Tibial nerve (tissue), 4 donors: ENCODE results near the gene CNTN6. TPM values are rescaled to one million over a fixed set of nuclear protein-coding genes. Genes with fewer than 3 reads are reported as not detected.

ENCODE experiments used
- DNase-seq, 2 donors: peaks; one replicate each; pipeline ENCODE4 v3.0.0-alpha.2; 2019; ENCODE audit warnings: low spot score in 2 of 2
- H3K27ac ChIP-seq, 4 donors: fragments of 200-600 bp; sonication (generic) in 3 of 4; one replicate each; pipeline ENCODE4 v1.5.1; 2017 to 2019; ENCODE audit warnings: mild to moderate bottlenecking in 1 of 4
- H3K27me3 ChIP-seq, 2 donors: fragments of 200-600 bp; sonication (generic) in 1 of 2; one replicate each; pipeline versions ENCODE4 v1.5.1 to v1.6.0; 2017 to 2019
- H3K36me3 ChIP-seq, 3 donors: fragments of 200-600 bp; sonication (generic); one replicate each; pipeline ENCODE4 v1.5.1; 2018 to 2019
- H3K4me1 ChIP-seq, 4 donors: fragments of 200-600 bp; sonication (generic) in 3 of 4; one replicate each; pipeline ENCODE4 v1.5.1; 2017 to 2019
- H3K4me3 ChIP-seq, 4 donors: fragments of 200-600 bp; sonication (generic) in 3 of 4; one replicate each; pipeline ENCODE4 v1.5.1; 2017 to 2019; ENCODE audit warnings: mild to moderate bottlenecking in 1 of 4, moderate library complexity in 1 of 4
- H3K9me3 ChIP-seq, 4 donors: fragments of 200-600 bp; sonication (generic) in 3 of 4; one replicate each; pipeline ENCODE4 v1.5.1; 2017 to 2019
- CTCF ChIP-seq, 5 experiments: fragments of 200-600 bp in 3 of 5; fragments of 450-650 bp in 2 of 5; sonication (generic) in 3 of 5; IDR thresholded peaks; one replicate each; pipeline ENCODE4 v1.5.1; 2016 to 2019; ENCODE audit warnings: antibody characterized with exemption in 5 of 5, mild to moderate bottlenecking in 3 of 5, moderate library complexity in 2 of 5
- EP300 ChIP-seq, 2 donors: sonication (generic); formaldehyde crosslinking; IDR thresholded peaks; one replicate each; pipeline ENCODE4 v1.6.1; 2017; ENCODE audit warnings: antibody characterized with exemption in 2 of 2, mild to moderate bottlenecking in 1 of 2
- POLR2A ChIP-seq, 2 donors: fragments of 450-650 bp; IDR thresholded peaks; one replicate each; pipeline ENCODE4 v1.6.1; 2017; ENCODE audit warnings: antibody characterized with exemption in 2 of 2, mild to moderate bottlenecking in 2 of 2, moderate library complexity in 2 of 2
- WGBS, 2 donors: methylation state at CpG; one replicate each; pipeline ENCODE4 v1.1.5; 2018; 5-methylcytosine and 5-hydroxymethylcytosine counted together
- total RNA-seq, 4 donors: library from RNA; depleted of rRNA; stranded (reverse); fragments of >200 nt; gene quantifications; one replicate each; pipeline ENCODE4 v1.1.0, GENCODE V29; 2016

Gene CNTN6
- total RNA-seq, 4 donors from 2014 or later: 0.20 TPM; not detected in 3

- no peak overlapping the region for H3K4me3 ChIP-seq
- no peak for DNase-seq
- WGBS, 2 donors: 72 to 83% methylated on average over 3 of the region's 3 CpGs
These were observed 255.7 kb downstream of the CNTN6 start for GRCh38 chr3:1348547-1348946.

DNA sequence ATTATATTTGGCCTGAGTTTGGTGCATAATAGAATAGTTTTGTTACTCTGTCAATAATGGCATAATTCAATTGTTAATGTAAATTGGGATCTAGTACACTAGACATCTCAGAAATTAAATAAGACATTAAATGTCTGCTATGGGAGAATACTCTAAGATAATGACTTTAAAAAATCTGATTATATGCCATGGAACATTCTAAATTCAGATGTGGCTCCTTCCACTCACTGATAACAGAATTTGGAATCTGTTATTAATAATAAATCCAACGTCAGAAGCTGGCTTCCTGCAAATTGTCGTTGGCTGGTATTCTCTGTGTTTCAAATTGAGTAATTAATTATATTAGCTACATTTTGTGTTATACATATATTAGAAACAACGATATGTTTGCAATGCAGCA is 258.1 kb downstream of the CNTN6 start:
- H3K36me3 ChIP-seq: no peaks in the 10 kb centered on the region

More at GRCh38 chr3:1348547-1348946, 255.7 kb downstream of the CNTN6 start:
- H3K9me3 ChIP-seq: no peaks in the 10 kb centered on the region
- no peaks in the 10 kb centered on the region for H3K4me1 ChIP-seq
- no peaks in the 10 kb centered on the region for H3K36me3 ChIP-seq
- TF ChIP-seq CTCF (IDR thresholded peaks at IDR 0.05) (no peak), POLR2A (IDR thresholded peaks at IDR 0.05) (no peak), EP300 (IDR thresholded peaks at IDR 0.05) (no peak)
- no peaks in the 10 kb centered on the region for H3K27me3 ChIP-seq
- no peak overlapping the region for H3K27ac ChIP-seq

DNA sequence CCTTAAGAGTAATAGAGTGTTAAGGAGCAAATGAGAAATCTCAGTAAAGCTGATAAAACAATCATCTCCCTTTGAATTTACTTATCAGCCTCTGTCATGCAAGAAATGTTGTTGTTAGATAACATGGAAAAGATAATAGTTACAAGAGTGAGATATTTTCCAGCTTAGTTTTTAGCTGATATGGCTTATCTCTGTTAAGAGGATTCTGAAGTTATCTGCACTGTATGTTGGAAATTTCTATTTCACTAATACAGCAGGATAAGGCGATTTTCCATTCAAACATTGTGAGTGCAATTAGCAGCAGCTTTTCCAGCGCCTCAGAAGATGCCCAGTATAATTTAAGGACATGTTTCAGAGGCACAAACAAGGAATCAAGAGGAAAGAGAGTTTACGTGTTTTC is 262.9 kb downstream of the CNTN6 start:
- WGBS, 2 donors: 86% methylated on average over 3 of the region's 3 CpGs
- TF ChIP-seq POLR2A (IDR thresholded peaks at IDR 0.05): no peak
- TF ChIP-seq EP300 (IDR thresholded peaks at IDR 0.05): no peak
- TF ChIP-seq CTCF (IDR thresholded peaks at IDR 0.05): no peak
- Histone ChIP-seq H3K27ac (no peak overlapping the region), H3K4me3 (no peak overlapping the region), H3K27me3 (no peaks in the 10 kb centered on the region), H3K4me1 (no peaks in the 10 kb centered on the region), H3K9me3 (no peaks in the 10 kb centered on the region), H3K36me3 (no peaks in the 10 kb centered on the region)
- DNase-seq: no peak

More for the DNA sequence above, 258.1 kb downstream of the CNTN6 start:
- no peaks in the 10 kb centered on the region for H3K27me3 ChIP-seq
- no peaks in the 10 kb centered on the region for H3K4me1 ChIP-seq
- DNase-seq: no peak
- no peak for TF ChIP-seq EP300 (IDR thresholded peaks at IDR 0.05)
- TF ChIP-seq CTCF (IDR thresholded peaks at IDR 0.05): no peak
- no peak for TF ChIP-seq POLR2A (IDR thresholded peaks at IDR 0.05)
- 87 to 88% methylated on average over 3 of the region's 3 CpGs for WGBS, 2 donors
- no peak overlapping the region for H3K4me3 ChIP-seq
- H3K27ac ChIP-seq: no peak overlapping the region
- H3K9me3 ChIP-seq: no peaks in the 10 kb centered on the region

DNA sequence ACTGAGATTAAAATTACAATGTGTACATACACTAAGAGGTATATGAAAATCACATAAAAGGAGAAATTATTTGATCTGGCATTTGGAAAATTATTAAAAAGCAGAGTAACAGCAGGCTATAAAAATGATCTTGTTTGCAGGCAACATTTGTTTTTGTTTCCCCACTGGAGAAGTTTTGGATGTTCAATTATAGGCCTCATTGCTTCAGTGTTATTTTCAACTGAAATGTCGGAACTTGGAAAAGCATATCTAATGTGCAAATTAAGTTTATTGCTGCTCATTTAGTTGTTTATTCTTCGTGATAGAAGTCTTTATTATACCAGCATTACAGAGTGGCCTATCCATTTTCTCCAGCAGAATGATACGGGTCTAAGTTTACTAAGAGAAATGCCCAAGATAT is 263.3 kb downstream of the CNTN6 start:
- no peaks in the 10 kb centered on the region for H3K4me1 ChIP-seq
- WGBS, 2 donors: 85 to 91% methylated on average over 3 of the region's 3 CpGs

GRCh38 chr3:1365528-1365927 is 272.7 kb downstream of the CNTN6 start:
- H3K4me3 ChIP-seq: no peak overlapping the region
- no peak overlapping the region for H3K27ac ChIP-seq
- WGBS, 2 donors: 94 to 95% methylated on average over 2 of the region's 2 CpGs
- H3K27me3 ChIP-seq: no peaks in the 10 kb centered on the region
- H3K4me1 ChIP-seq: no peaks in the 10 kb centered on the region
- DNase-seq: no peak
- no peaks in the 10 kb centered on the region for H3K36me3 ChIP-seq
- no peak for TF ChIP-seq CTCF (IDR thresholded peaks at IDR 0.05)
- TF ChIP-seq POLR2A (IDR thresholded peaks at IDR 0.05): no peak
- no peak for TF ChIP-seq EP300 (IDR thresholded peaks at IDR 0.05)
- no peaks in the 10 kb centered on the region for H3K9me3 ChIP-seq

More for the DNA sequence above, 263.3 kb downstream of the CNTN6 start:
- Histone ChIP-seq H3K9me3 (no peaks in the 10 kb centered on the region), H3K27me3 (no peaks in the 10 kb centered on the region), H3K36me3 (no peaks in the 10 kb centered on the region), H3K27ac (no peak overlapping the region), H3K4me3 (no peak overlapping the region)
- TF ChIP-seq POLR2A (IDR thresholded peaks at IDR 0.05) (no peak), EP300 (IDR thresholded peaks at IDR 0.05) (no peak), CTCF (IDR thresholded peaks at IDR 0.05) (no peak)
- no peak for DNase-seq
